Parathyroid adenoma (tissue), 2 donors: ENCODE results near the gene CACNB1.

Source experiments
- H2AFZ ChIP-seq: fragments of 300-600 bp; sonication (generic); one replicate; pipeline ENCODE4 v1.7.0; 2017; ENCODE audit warnings: antibody characterized with exemption, mild to moderate bottlenecking
- H3K27ac ChIP-seq: fragments of 300-600 bp; sonication (generic); one replicate; pipeline ENCODE4 v1.7.0; 2017
- H3K27me3 ChIP-seq: fragments of 300-600 bp; sonication (generic); one replicate; pipeline ENCODE4 v1.7.0; 2017; ENCODE audit warnings: low read length; ENCODE audit not compliant: control insufficient read depth, insufficient read depth
- H3K36me3 ChIP-seq: fragments of 300-600 bp; sonication (generic); one replicate; pipeline ENCODE4 v1.7.0; 2017; ENCODE audit warnings: low read length; ENCODE audit not compliant: control insufficient read depth, insufficient read depth
- H3K4me1 ChIP-seq: fragments of 300-600 bp; sonication (generic); one replicate; pipeline ENCODE4 v1.7.0; 2017; ENCODE audit warnings: control low read depth
- H3K4me2 ChIP-seq: fragments of 300-600 bp; sonication (generic); one replicate; pipeline ENCODE4 v1.7.0; 2017; ENCODE audit warnings: low read length
- H3K4me3 ChIP-seq: fragments of 300-600 bp; sonication (generic); one replicate; pipeline ENCODE4 v1.7.0; 2017; ENCODE audit warnings: low read depth, low read length
- H3K79me2 ChIP-seq: fragments of 300-600 bp; sonication (generic); one replicate; pipeline ENCODE4 v1.7.0; 2017; ENCODE audit warnings: control low read depth
- H3K9ac ChIP-seq: fragments of 300-600 bp; sonication (generic); one replicate; pipeline ENCODE4 v1.7.0; 2017; ENCODE audit warnings: mild to moderate bottlenecking
- H3K9me3 ChIP-seq: fragments of 300-600 bp; sonication (generic); one replicate; pipeline ENCODE4 v1.7.0; 2017; ENCODE audit warnings: low read length; ENCODE audit not compliant: control insufficient read depth
- CTCF ChIP-seq: fragments of 300-600 bp; sonication (generic); IDR thresholded peaks from one replicate; pipeline ENCODE4 v1.7.0; 2017; ENCODE audit warnings: antibody characterized with exemption, mild to moderate bottlenecking
- donor health status: primary hyperparathyroidism.

The CACNB1 gene

GRCh38 chr17:39155654-39156053, 41.8 kb downstream of the CACNB1 start:
- Histone ChIP-seq H3K27ac (no peak overlapping the region), H2AFZ (no peak overlapping the region), H3K36me3 (no peaks in the 10 kb centered on the region), H3K9me3 (no peaks in the 10 kb centered on the region), H3K4me1 (peaks cover 8% of the 10 kb centered on the region), H3K4me3 (no peak overlapping the region), H3K9ac (no peak overlapping the region), H3K79me2 (peaks cover 2% of the 10 kb centered on the region), H3K4me2 (no peak overlapping the region), H3K27me3 (no peaks in the 10 kb centered on the region)
- TF ChIP-seq CTCF, result no peak

- Histone ChIP-seq H3K4me3 (peak overlapping the region; percentile 93), H3K4me1 (peaks cover 8% of the 10 kb centered on the region), H3K9ac (no peak overlapping the region), H2AFZ (peak overlapping the region; percentile 85), H3K4me2 (peak overlapping the region; percentile 95), H3K27ac (peak overlapping the region; percentile 88), H3K9me3 (no peaks in the 10 kb centered on the region), H3K36me3 (no peaks in the 10 kb centered on the region), H3K27me3 (no peaks in the 10 kb centered on the region), H3K79me2 (peaks cover 2% of the 10 kb centered on the region)
- TF ChIP-seq CTCF, result peak; percentile 33
Observed at GRCh38 chr17:39153599-39154051, 43.8 kb downstream of the CACNB1 start.

- no peaks in the 10 kb centered on the region for H3K27me3 ChIP-seq
- peak overlapping the region; percentile 5 for H3K9ac ChIP-seq
- peaks cover 2% of the 10 kb centered on the region for H3K79me2 ChIP-seq
- H3K4me1 ChIP-seq, result peaks cover 8% of the 10 kb centered on the region
- peak overlapping the region; percentile 88 for H3K27ac ChIP-seq
- H3K36me3 ChIP-seq, result no peaks in the 10 kb centered on the region
- peak overlapping the region; percentile 85 for H2AFZ ChIP-seq
- H3K9me3 ChIP-seq, result no peaks in the 10 kb centered on the region
- H3K4me2 ChIP-seq, result peak overlapping the region; percentile 95
- peak overlapping the region; percentile 93 for H3K4me3 ChIP-seq
- TF ChIP-seq CTCF, result no peak
Observed at GRCh38 chr17:39151943-39152818, 45.3 kb downstream of the CACNB1 start.

- no peak for TF ChIP-seq CTCF
- Histone ChIP-seq H3K79me2 (peaks cover 2% of the 10 kb centered on the region), H3K4me1 (peaks cover 8% of the 10 kb centered on the region), H3K9me3 (no peaks in the 10 kb centered on the region), H3K4me3 (peak within 1 kb of the TSS; percentile 93), H3K9ac (peak within 1 kb of the TSS; percentile 53), H3K27me3 (no peaks in the 10 kb centered on the region), H2AFZ (peak within 1 kb of the TSS; percentile 85), H3K4me2 (peak within 1 kb of the TSS; percentile 95), H3K36me3 (no peaks in the 10 kb centered on the region), H3K27ac (peak within 1 kb of the TSS; percentile 88)
Observed at GRCh38 chr17:39151150-39151942, 46.1 kb downstream of the CACNB1 start, which contains the start of gene PLXDC1. Gene PLXDC1 (minus strand): TSS chr17:39151637. CDS start chr17:39151437, 200 bp downstream.
